A549 (cell line): ENCODE measurements around the gene WDR70. TPM values are rescaled to one million over a fixed set of nuclear protein-coding genes. Genes with fewer than 3 reads are reported as not detected.
"Not testable (repeated sequence)": the region's sequence is repeated elsewhere in the genome, so short reads cannot be mapped to it uniquely, and the experiment has no call there.

Experiments
- ATAC-seq, 2 experiments: fragments of 200-7000 bp in 1 of 2; fragments of >200 bp in 1 of 2; cut with Nextera tagmentation in 1 of 2; cut with Tn5 transposase in 1 of 2; 3 replicates each; pipeline versions ENCODE4 v1.8.0 to v1.9.1; 2018 to 2020; ENCODE audit warnings: mild to moderate bottlenecking in 1 of 2, moderate library complexity in 1 of 2
- CTCF ChIA-PET: fragments of 300-600 bp; sonication (Branson Sonifier 250); formaldehyde crosslinking; extraction: SDS; loops from one replicate; lab custom pipeline; 2021; ENCODE audit warnings: antibody characterized with exemption, inconsistent platforms; lab: Yijun Ruan, JAX
- POLR2A ChIA-PET: fragments of 350-600 bp; formaldehyde crosslinking; extraction: SDS; loops from one replicate; lab custom pipeline; 2021; ENCODE audit warnings: antibody characterized with exemption, inconsistent platforms; lab: Yijun Ruan, JAX
- DNase-seq, 2 experiments: peaks; one replicate each; pipeline versions ENCODE4 v3.0.0 to v3.0.0-alpha.2; 2011 to 2016; ENCODE audit warnings: low read depth in 1 of 2, low spot score in 1 of 2
- FAIRE-seq: peaks from 2 replicates; lab custom pipeline; 2011; peaks lifted over from hg19 to GRCh38; lab: Jason Lieb, UNC
- H3K27ac ChIP-seq, 2 experiments: fragments of >200 bp; sonication (Bioruptor Twin); formaldehyde crosslinking; 3 replicates each; pipeline ENCODE4 v1.5.1; 2016 to 2017
- H3K4me1 ChIP-seq: fragments of >200 bp; sonication (Bioruptor Twin); formaldehyde crosslinking; 3 replicates; pipeline ENCODE4 v1.6.1; 2016
- H3K4me2 ChIP-seq: fragments of >200 bp; sonication (Bioruptor Twin); formaldehyde crosslinking; 3 replicates; pipeline ENCODE4 v1.6.1; 2016
- H3K4me3 ChIP-seq: fragments of >200 bp; sonication (Bioruptor Twin); formaldehyde crosslinking; 3 replicates; pipeline ENCODE4 v1.5.1; 2016
- H3K9me3 ChIP-seq: fragments of >200 bp; sonication (Bioruptor Twin); formaldehyde crosslinking; 3 replicates; pipeline ENCODE4 v1.6.1; 2016
- CTCF ChIP-seq: fragments of >200 bp; sonication (Bioruptor Twin); formaldehyde crosslinking; IDR thresholded peaks from 3 replicates; pipeline ENCODE4 v1.5.1; 2016
- EHF ChIP-seq: fragments of 250-450 bp; sonication (Bioruptor Pico); IDR thresholded peaks from 2 replicates; pipeline ENCODE4 v1.5.0; 2020; ENCODE audit warnings: mild to moderate bottlenecking
- EP300 ChIP-seq, 2 experiments: fragments of >200 bp; sonication (Bioruptor Twin); formaldehyde crosslinking; IDR thresholded peaks; 2 replicates in 1 of 2; 3 replicates in 1 of 2; pipeline ENCODE4 v1.6.1; 2016 to 2017
- FOSB ChIP-seq: fragments of 250-450 bp; sonication (Bioruptor Pico); IDR thresholded peaks from 2 replicates; pipeline ENCODE4 v1.5.0; 2020; ENCODE audit warnings: mild to moderate bottlenecking, moderate library complexity
- FOSL2 ChIP-seq, 2 experiments: fragments of 450-650 bp in 1 of 2; fragments of >200 bp in 1 of 2; sonication (Bioruptor Twin) in 1 of 2; formaldehyde crosslinking; IDR thresholded peaks; 2 replicates each; pipeline versions ENCODE4 v1.5.0 to v1.6.1; 2016 to 2020; ENCODE audit warnings: mild to moderate bottlenecking in 1 of 2, moderate library complexity in 1 of 2
- HOXB13 ChIP-seq: fragments of 250-450 bp; sonication (Bioruptor Pico); IDR thresholded peaks from 2 replicates; pipeline ENCODE4 v1.5.0; 2020; ENCODE audit warnings: low read depth, mild to moderate bottlenecking, moderate library complexity
- REST ChIP-seq: fragments of 200-600 bp; sonication (generic); IDR thresholded peaks from 2 replicates; pipeline ENCODE4 v1.6.1; 2016; ENCODE audit warnings: antibody characterized with exemption, mild to moderate bottlenecking, moderate library complexity
- RNF2 ChIP-seq: fragments of 200-600 bp; sonication (generic); IDR thresholded peaks from 2 replicates; pipeline ENCODE4 v1.6.1; 2016; ENCODE audit warnings: low read depth, mild to moderate bottlenecking, antibody characterized with exemption, moderate library complexity, borderline replicate concordance
- SREBF2 ChIP-seq: fragments of 450-650 bp; IDR thresholded peaks from 2 replicates; pipeline ENCODE4 v1.6.1; 2014; ENCODE audit warnings: mild to moderate bottlenecking, moderate library complexity
- ZFP36 ChIP-seq: fragments of 450-650 bp; IDR thresholded peaks from 2 replicates; pipeline ENCODE4 v1.6.1; 2014; ENCODE audit warnings: borderline replicate concordance; ENCODE audit not compliant: partially characterized antibody
- ZSCAN20 ChIP-seq: fragments of 250-450 bp; sonication (Bioruptor Pico); IDR thresholded peaks from 2 replicates; pipeline ENCODE4 v1.8.0; 2022; ENCODE audit warnings: mild to moderate bottlenecking, moderate library complexity
- WGBS: methylation state at CpG from one replicate; pipeline ENCODE4 v1.1.6; 2017; ENCODE audit errors: missing lambda C conversion rate; 5-methylcytosine and 5-hydroxymethylcytosine counted together
- polyA plus RNA-seq, 4 experiments: library from polyadenylated mRNA; depleted of rRNA in 3 of 4; stranded (reverse); fragments of >200 nt; fragmentation: RNase III in 1 of 4; extraction: RNeasy Plus Mini Kit Qiagen cat#74134 plus additional on column Dnase treatment in 1 of 4; gene quantifications; 2 replicates in 3 of 4; 3 replicates in 1 of 4; pipeline ENCODE4 v1.2.3, GENCODE V29; 2011 to 2017
- TF ChIP-seq, protein P1 (sequence below): IDR thresholded peaks from 2 replicates; pipeline ENCODE4 v1.6.1; 2012
- TF ChIP-seq, protein P2 (sequence below): fragments of 150-350 bp; IDR thresholded peaks from 2 replicates; pipeline ENCODE4 v1.6.1; 2014; ENCODE audit warnings: low read depth, mild to moderate bottlenecking, low read length

The WDR70 gene
- polyA plus RNA-seq, 2 of the 4 experiments (the other 2 are of a cell fraction): 13.8 to 28.8 TPM

DNA sequence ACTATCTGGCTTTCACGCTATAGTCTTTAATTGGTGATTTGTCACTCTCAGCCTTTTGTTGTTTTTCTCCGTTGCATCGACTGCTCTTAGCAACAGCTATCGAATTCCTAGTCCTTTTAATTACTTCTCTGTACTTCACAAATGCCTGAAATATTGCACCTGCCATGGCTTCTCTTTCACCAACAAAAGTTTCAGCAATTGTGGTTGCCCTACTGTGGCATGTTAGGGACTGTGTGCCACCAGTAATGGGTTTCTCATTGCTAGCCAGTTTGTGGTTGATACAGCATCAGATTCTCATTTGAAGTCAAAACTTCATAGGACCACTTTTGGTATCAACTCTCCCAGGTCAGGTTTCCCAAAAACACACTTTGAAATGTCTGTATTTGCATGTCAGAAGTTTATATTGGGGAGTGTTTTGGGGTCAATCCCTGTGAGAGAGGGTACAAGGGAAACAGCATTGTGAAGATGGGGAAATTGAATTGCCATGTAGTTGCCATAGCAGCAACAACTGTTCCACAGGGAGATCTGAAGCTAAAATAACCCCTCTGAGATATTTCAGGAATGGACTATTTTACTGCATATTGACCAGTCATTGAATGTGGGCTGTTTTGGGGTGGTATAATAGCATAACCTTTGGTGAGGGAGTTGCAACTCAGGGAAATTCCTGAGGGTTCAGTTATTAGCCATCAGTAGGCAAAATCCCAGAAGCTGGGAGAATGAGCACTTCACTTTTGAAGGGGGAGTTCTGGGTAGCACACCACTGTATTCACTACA is 99.2 kb downstream of the WDR70 start (continued):
- no peak for TF ChIP-seq REST

GRCh38 chr5:37481395-37481794 is 102.3 kb downstream of the WDR70 start:
- H3K4me2 ChIP-seq, POLR2A ChIA-PET, H3K9me3 ChIP-seq, CTCF ChIA-PET, DNase-seq, FAIRE-seq, H3K4me3 ChIP-seq, H3K4me1 ChIP-seq, ATAC-seq, H3K27ac ChIP-seq: not testable (repeated sequence)
- WGBS: 94% methylated on average over 3 of the region's 3 CpGs
- peak; percentile 25 for TF ChIP-seq ZFP36

- no peak overlapping the region for H3K4me3 ChIP-seq
- DNase-seq (no peak), FAIRE-seq (no peak), ATAC-seq (0 out of 6 replicates have a peak, but pooled peaks of 1 of the 2 experiments have one; percentile 30)
- WGBS: no CpG with 5 or more reads among the region's 2 CpGs
- peaks cover 12% of the 10 kb centered on the region for H3K4me1 ChIP-seq
- no peak overlapping the region for H3K4me2 ChIP-seq
- ChIA-PET CTCF (no interaction called here), POLR2A (no interaction called here)
- TF ChIP-seq ZSCAN20 (CRISPR knock-in tag): no peak
- no peak for TF ChIP-seq EP300 (IDR thresholded peaks at IDR 0.05)
- no peak for TF ChIP-seq FOSL2 (IDR thresholded peaks at IDR 0.05)
- no peak for TF ChIP-seq FOSL2 (CRISPR knock-in tag; IDR thresholded peaks at IDR 0.05)
- TF ChIP-seq CTCF: no peak
- TF ChIP-seq, protein P1, sequence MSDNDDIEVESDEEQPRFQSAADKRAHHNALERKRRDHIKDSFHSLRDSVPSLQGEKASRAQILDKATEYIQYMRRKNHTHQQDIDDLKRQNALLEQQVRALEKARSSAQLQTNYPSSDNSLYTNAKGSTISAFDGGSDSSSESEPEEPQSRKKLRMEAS: no peak
- TF ChIP-seq, protein P2, sequence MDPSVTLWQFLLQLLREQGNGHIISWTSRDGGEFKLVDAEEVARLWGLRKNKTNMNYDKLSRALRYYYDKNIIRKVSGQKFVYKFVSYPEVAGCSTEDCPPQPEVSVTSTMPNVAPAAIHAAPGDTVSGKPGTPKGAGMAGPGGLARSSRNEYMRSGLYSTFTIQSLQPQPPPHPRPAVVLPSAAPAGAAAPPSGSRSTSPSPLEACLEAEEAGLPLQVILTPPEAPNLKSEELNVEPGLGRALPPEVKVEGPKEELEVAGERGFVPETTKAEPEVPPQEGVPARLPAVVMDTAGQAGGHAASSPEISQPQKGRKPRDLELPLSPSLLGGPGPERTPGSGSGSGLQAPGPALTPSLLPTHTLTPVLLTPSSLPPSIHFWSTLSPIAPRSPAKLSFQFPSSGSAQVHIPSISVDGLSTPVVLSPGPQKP: no peak
- no peak overlapping the region for H3K27ac ChIP-seq
- 0 out of 3 replicates have a peak, but pooled peaks cover 2% of the 10 kb centered on the region for H3K9me3 ChIP-seq
Observed at GRCh38 chr5:37490120-37490810, 111.1 kb downstream of the WDR70 start.

GRCh38 chr5:37490931-37491330 is 111.8 kb downstream of the WDR70 start:
- Histone ChIP-seq H3K4me1 (peaks cover 19% of the 10 kb centered on the region), H3K9me3 (0 out of 3 replicates have a peak, but pooled peaks cover 2% of the 10 kb centered on the region), H3K27ac (no peak overlapping the region), H3K4me2 (no peak overlapping the region), H3K4me3 (no peak overlapping the region)
- no peak for DNase-seq
- FAIRE-seq: no peak
- POLR2A ChIA-PET: no interaction called here
- no peak for ATAC-seq
- CTCF ChIA-PET: interaction anchor here (1.2 kb wide), 1 partner anchor 346 kb away, joined by 3 read pairs; no protein-coding TSS in a partner anchor
- WGBS: 95% methylated on average over 2 of the region's 2 CpGs
- TF ChIP-seq REST: no peak
- no peak for TF ChIP-seq FOSB (CRISPR knock-in tag)
- no peak for TF ChIP-seq RNF2
- no peak for TF ChIP-seq SREBF2
- TF ChIP-seq HOXB13 (CRISPR knock-in tag): no peak
- TF ChIP-seq, protein P1: no peak
- TF ChIP-seq EHF: no peak
